CD14-positive monocyte (primary cell): ENCODE results near the gene FAM200A. TPM values are rescaled to one million over a fixed set of nuclear protein-coding genes. Genes with fewer than 3 reads are reported as not detected.
"Not testable (repeated sequence)": the region's sequence is repeated elsewhere in the genome, so short reads cannot be mapped to it uniquely, and the experiment has no call there.

Experiments
- DNase-seq, 3 donors: peaks; one replicate each; pipeline ENCODE4 v3.0.0-alpha.2; 2011 to 2022
- H2AFZ ChIP-seq: 2 replicates; pipeline ENCODE4 v1.6.0; 2012; ENCODE audit warnings: mild to moderate bottlenecking, low read depth, low read length, inconsistent platforms; ENCODE audit not compliant: insufficient read depth, poor library complexity, severe bottlenecking
- H3K27ac ChIP-seq, 2 donors: 1 replicate in 1 of 2; 2 replicates in 1 of 2; pipeline ENCODE4 v1.5.1; 2012 to 2013; ENCODE audit warnings: low read length in 2 of 2, control low read depth in 1 of 2, inconsistent platforms in 1 of 2, low read depth in 1 of 2, mild to moderate bottlenecking in 1 of 2
- H3K27me3 ChIP-seq, 2 donors: one replicate each; pipeline versions ENCODE4 v1.6.0 to v1.6.1; 2011 to 2013; ENCODE audit warnings: low read length in 2 of 2; ENCODE audit not compliant: control insufficient read depth in 2 of 2, insufficient read depth in 2 of 2
- H3K36me3 ChIP-seq, 2 donors: replicated peaks in 1 of 2; 1 replicate in 1 of 2; 2 replicates in 1 of 2; pipeline versions ENCODE4 v1.5.1 to v1.6.1; 2012 to 2013; ENCODE audit warnings: low read length in 2 of 2, control low read depth in 1 of 2, inconsistent platforms in 1 of 2, mild to moderate bottlenecking in 1 of 2; ENCODE audit not compliant: insufficient read depth in 2 of 2, control insufficient read depth in 1 of 2
- H3K4me1 ChIP-seq, 2 donors: 1 replicate in 1 of 2; 2 replicates in 1 of 2; pipeline versions ENCODE4 v1.5.1 to v1.6.1; 2012 to 2013; ENCODE audit warnings: low read length in 2 of 2, control low read depth in 1 of 2, inconsistent platforms in 1 of 2, mild to moderate bottlenecking in 1 of 2, moderate library complexity in 1 of 2; ENCODE audit not compliant: insufficient read depth in 2 of 2, control insufficient read depth in 1 of 2
- H3K4me2 ChIP-seq: replicated peaks from 2 replicates; pipeline ENCODE3; 2012; ENCODE audit warnings: low read length, moderate library complexity, mild to moderate bottlenecking; ENCODE audit not compliant: poor library complexity, severe bottlenecking; ENCODE audit errors: extremely low read depth
- H3K4me3 ChIP-seq, 3 experiments: fragments of 200-600 bp in 1 of 3; sonication (generic) in 1 of 3; replicated peaks in 1 of 3; 1 replicate in 2 of 3; 2 replicates in 1 of 3; pipeline ENCODE4 v1.5.1; 2011 to 2013; ENCODE audit warnings: low read length in 3 of 3, mild to moderate bottlenecking in 3 of 3, control low read depth in 2 of 3, low read depth in 2 of 3, inconsistent platforms in 1 of 3, moderate library complexity in 1 of 3
- H3K79me2 ChIP-seq: 2 replicates; pipeline ENCODE4 v1.6.0; 2012; ENCODE audit warnings: mild to moderate bottlenecking, control low read depth, inconsistent platforms, low read length, moderate library complexity; ENCODE audit not compliant: insufficient read depth
- H3K9ac ChIP-seq: 2 replicates; pipeline ENCODE4 v1.6.0; 2017; ENCODE audit warnings: low read length, mild to moderate bottlenecking; ENCODE audit not compliant: insufficient read depth, poor library complexity, severe bottlenecking
- H3K9me3 ChIP-seq, 2 donors: replicated peaks in 1 of 2; 1 replicate in 1 of 2; 2 replicates in 1 of 2; pipeline versions ENCODE4 v1.5.1 to v1.6.1; 2012 to 2013; ENCODE audit warnings: low read length in 2 of 2, control low read depth in 1 of 2; ENCODE audit not compliant: control insufficient read depth in 1 of 2, insufficient read depth in 1 of 2
- H4K20me1 ChIP-seq: 2 replicates; pipeline ENCODE4 v1.6.0; 2012; ENCODE audit warnings: mild to moderate bottlenecking, low read length, control low read depth, moderate library complexity; ENCODE audit not compliant: insufficient read depth
- H3K27ac Mint-ChIP-seq, 7 donors: one replicate each; pipeline ENCODE4 v1.8.0; 2020; ENCODE audit warnings: mild to moderate bottlenecking in 7 of 7, mixed read lengths in 7 of 7, moderate library complexity in 6 of 7, inconsistent platforms in 2 of 7
- H3K27me3 Mint-ChIP-seq, 3 donors: one replicate each; pipeline ENCODE4 v1.8.0; 2021 to 2022; ENCODE audit warnings: low read depth in 3 of 3, mild to moderate bottlenecking in 3 of 3, mixed read lengths in 3 of 3, moderate library complexity in 3 of 3, inconsistent platforms in 1 of 3
- H3K36me3 Mint-ChIP-seq, 2 donors: one replicate each; pipeline ENCODE4 v1.8.0; 2020; ENCODE audit warnings: mixed read lengths in 2 of 2, inconsistent platforms in 1 of 2, mild to moderate bottlenecking in 1 of 2
- H3K4me1 Mint-ChIP-seq: one replicate; pipeline ENCODE4 v1.8.0; 2020; ENCODE audit warnings: mild to moderate bottlenecking, mixed read lengths
- H3K4me3 Mint-ChIP-seq, 2 donors: one replicate each; pipeline ENCODE4 v1.8.0; 2020; ENCODE audit warnings: mild to moderate bottlenecking in 2 of 2, mixed read lengths in 2 of 2, moderate library complexity in 1 of 2
- H3K9me3 Mint-ChIP-seq, 7 donors: one replicate each; pipeline ENCODE4 v1.8.0; 2020 to 2022; ENCODE audit warnings: mixed read lengths in 7 of 7, mild to moderate bottlenecking in 6 of 7, moderate library complexity in 6 of 7, inconsistent platforms in 2 of 7
- CTCF ChIP-seq: fragments of 200-600 bp; IDR thresholded peaks from one replicate; pipeline ENCODE4 v1.8.0; 2022; ENCODE audit warnings: antibody characterized with exemption, mild to moderate bottlenecking
- WGBS: methylation state at CpG from one replicate; pipeline ENCODE4 v1.1.5; 2013; ENCODE audit warnings: missing lambda C conversion rate; ENCODE audit not compliant: insufficient coverage; 5-methylcytosine and 5-hydroxymethylcytosine counted together
- intact Hi-C, 2 donors: fragments of 100-400 bp; cut with micrococcal nuclease; formaldehyde crosslinking; loops; one replicate each; pipeline versions ENCODE4 v1.15.0 to v1.15.1; 2023
- polyA plus RNA-seq, 3 donors: library from polyadenylated mRNA; depleted of rRNA in 1 of 3; unstranded in 2 of 3; stranded (reverse) in 1 of 3; fragments of 300-500 nt in 2 of 3; fragments of >200 nt in 1 of 3; fragmentation: Illumina TruSeq in 2 of 3; gene quantifications; 1 replicate in 2 of 3; 2 replicates in 1 of 3; pipeline ENCODE4 v1.2.3, GENCODE V29; 2012 to 2021

The FAM200A gene
- polyA plus RNA-seq, 3 donors: 0.85 to 1.3 (median 1.2) TPM

DNA sequence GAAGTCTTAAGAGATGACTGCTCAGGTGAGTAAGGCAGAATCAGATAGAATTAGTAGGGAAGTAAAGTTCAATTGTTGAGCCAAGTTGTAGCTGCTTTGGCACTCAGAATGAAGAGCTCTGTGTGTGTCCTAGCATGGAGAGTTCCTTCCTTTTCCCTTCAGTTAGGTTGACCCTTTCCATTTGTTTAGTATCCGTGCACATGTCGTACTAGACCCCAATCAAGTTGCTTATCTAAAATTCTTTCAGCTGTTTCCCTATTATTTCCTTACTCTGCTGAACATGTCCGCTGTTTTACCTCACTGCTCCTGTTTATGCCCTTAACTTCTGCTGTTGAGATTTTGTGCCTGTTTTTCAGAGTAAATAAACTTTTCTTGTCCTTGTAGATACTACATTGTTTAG is 19.9 kb upstream of the FAM200A start:
- H3K27ac Mint-ChIP-seq: peak overlapping the region in 1 of 7 donors; percentile 38
- DNase-seq: no peak
- H3K4me1 ChIP-seq: no peaks in the 10 kb centered on the region
- no peaks in the 10 kb centered on the region for H3K27me3 Mint-ChIP-seq
- peaks cover 4% of the 10 kb centered on the region for H4K20me1 ChIP-seq
- no peak overlapping the region for H3K4me2 ChIP-seq
- intact Hi-C loops: no loop called here
- H2AFZ ChIP-seq: no peak overlapping the region
- TF ChIP-seq CTCF: no peak
- peaks cover 44 to 69% of the 10 kb centered on the region in 2 donors for H3K36me3 ChIP-seq
- H3K4me1 Mint-ChIP-seq: no peaks in the 10 kb centered on the region
- no peaks in the 10 kb centered on the region for H3K27me3 ChIP-seq
- H3K4me3 ChIP-seq: no peak overlapping the region
- peaks cover 53 to 70% of the 10 kb centered on the region in 2 donors for H3K36me3 Mint-ChIP-seq
- no peak overlapping the region for H3K27ac ChIP-seq
- no peaks in the 10 kb centered on the region for H3K9me3 ChIP-seq
- H3K9ac ChIP-seq: no peak overlapping the region
- WGBS: 100% methylated on average over 2 of the region's 3 CpGs
- no peak overlapping the region for H3K4me3 Mint-ChIP-seq
- no peaks in the 10 kb centered on the region for H3K79me2 ChIP-seq
- H3K9me3 Mint-ChIP-seq: no peaks in the 10 kb centered on the region

GRCh38 chr7:99568770-99569169 is 16.9 kb upstream of the FAM200A start:
- H3K4me3 Mint-ChIP-seq, H3K9ac ChIP-seq, H3K4me1 ChIP-seq, H3K4me1 Mint-ChIP-seq, H3K9me3 ChIP-seq, DNase-seq, H3K27ac ChIP-seq, H3K4me3 ChIP-seq, H3K9me3 Mint-ChIP-seq, intact Hi-C loops, H3K27me3 ChIP-seq, H3K27me3 Mint-ChIP-seq, H2AFZ ChIP-seq, H3K4me2 ChIP-seq: not testable (repeated sequence)
- 98% methylated on average over 4 of the region's 7 CpGs for WGBS
- Mint-ChIP-seq H3K27ac (peak overlapping the region in 2 of 7 donors; percentile 43 to 62), H3K36me3 (peaks cover 67 to 94% of the 10 kb centered on the region in 2 donors)
- Histone ChIP-seq H4K20me1 (peaks cover 29% of the 10 kb centered on the region), H3K79me2 (peaks cover 11% of the 10 kb centered on the region), H3K36me3 (peaks cover 72 to 97% of the 10 kb centered on the region in 2 donors)
